ENCODE results near the gene CCND1. TPM values are rescaled to one million over a fixed set of nuclear protein-coding genes. Genes with fewer than 3 reads are reported as not detected.

CCND1 gene
- total RNA-seq, 1 experiment from 2014 or later, result 372 TPM

- no CpG with 5 or more reads among the region's 5 CpGs for WGBS (ENCODE audit: extremely low coverage, insufficient read length, low lambda C conversion rate)
- no peak for DNase-seq
- H3K23me2 ChIP-seq (ENCODE audit: insufficient read length, low read depth, low read length, poor library complexity, severe bottlenecking), result no peaks in the 10 kb centered on the region
- H3K27ac ChIP-seq (ENCODE audit: insufficient read length, low read depth, low read length), result no peak overlapping the region
- no peaks in the 10 kb centered on the region for H3K27me3 ChIP-seq (ENCODE audit: insufficient read depth, low read length)
- no peak overlapping the region for H2BK12ac ChIP-seq (ENCODE audit: insufficient read length, low read depth, low read length)
- H3T11ph ChIP-seq (ENCODE audit: low read length), result no peak overlapping the region
- no peak overlapping the region for H3K27ac Mint-ChIP-seq
- H3K14ac ChIP-seq (ENCODE audit: insufficient read depth, low read length), result no peak overlapping the region
- no peak overlapping the region for H3K4me3 Mint-ChIP-seq
- H3K4ac ChIP-seq (ENCODE audit: low read depth, low read length), result no peak overlapping the region
- H4K8ac ChIP-seq (replicated peaks; ENCODE audit: insufficient read length, low read depth, low read length), result no peak overlapping the region
- H2BK15ac ChIP-seq (ENCODE audit: low read depth, low read length), result no peak overlapping the region
- TF ChIP-seq CTCF (conservative IDR thresholded peaks at IDR 0.05), result no peak
- H2BK5ac ChIP-seq (ENCODE audit: insufficient read length, low read length), result no peak overlapping the region
- no peaks in the 10 kb centered on the region for H3K79me1 ChIP-seq (ENCODE audit: insufficient read depth, low read depth, low read length, poor library complexity, severe bottlenecking)
- H3K4me2 ChIP-seq (ENCODE audit: insufficient read depth, insufficient read length, low read length), result no peak overlapping the region
- peaks cover 2 to 8% of the 10 kb centered on the region in 2 experiments; a peak in 3 of 4 replicates for H3K4me1 Mint-ChIP-seq
- H3K9ac ChIP-seq (ENCODE audit: extremely low read depth, insufficient read length, low read length), result no peak overlapping the region
- peaks cover 17% of the 10 kb centered on the region for H3K27me3 Mint-ChIP-seq (ENCODE audit: low read depth)
- no peaks in the 10 kb centered on the region for H4K20me1 ChIP-seq (ENCODE audit: control insufficient read depth, insufficient read depth, insufficient read length)
- peaks cover 5 to 11% of the 10 kb centered on the region in 2 experiments; a peak in 4 of 5 replicates for H3K9me3 Mint-ChIP-seq
- H3K79me2 ChIP-seq (ENCODE audit: insufficient read depth, low read length), result no peaks in the 10 kb centered on the region
- H3K4me1 ChIP-seq (ENCODE audit: insufficient read depth, low read length), result no peaks in the 10 kb centered on the region
- H3K23ac ChIP-seq (ENCODE audit: insufficient read length, low read depth, low read length), result no peak overlapping the region
- no peak overlapping the region for H2BK20ac ChIP-seq (ENCODE audit: low read depth, low read length, poor library complexity, severe bottlenecking)
- no peak overlapping the region for H2AFZ ChIP-seq (ENCODE audit: low read length)
- no peaks in the 10 kb centered on the region for H3K9me3 ChIP-seq (ENCODE audit: control insufficient read depth, low read depth, low read length)
- H2BK120ac ChIP-seq (ENCODE audit: low read depth, low read length, poor library complexity, severe bottlenecking), result no peak overlapping the region
- H3K36me3 Mint-ChIP-seq (ENCODE audit: insufficient read depth in 1 of 3, low read depth in 3 of 3), result peaks cover 0 to 7% (median 1%) of the 10 kb centered on the region in 3 experiments; a peak in 5 of 7 replicates
- H4K5ac ChIP-seq (ENCODE audit: insufficient read length, low read depth, low read length), result no peak overlapping the region
- no peak overlapping the region for H3K18ac ChIP-seq (ENCODE audit: insufficient read length, low read depth, low read length)
- H3K56ac ChIP-seq (ENCODE audit: insufficient read length, low read depth, low read length), result no peak overlapping the region
- H4K91ac ChIP-seq (ENCODE audit: insufficient read length, low read depth, low read length), result no peak overlapping the region
- no peak overlapping the region for H2AK5ac ChIP-seq (ENCODE audit: insufficient read length, low read length)
Measured at GRCh38 chr11:69689484-69690319, 48.7 kb downstream of the CCND1 start.
